CD4-positive, alpha-beta memory T cell (primary cell): ENCODE results near the gene MFN1. TPM values are rescaled to one million over a fixed set of nuclear protein-coding genes. Genes with fewer than 3 reads are reported as not detected.
A peak's percentile ranks its signal among the peaks of the same experiment; 100 is the strongest.

Experiments used
- CTCF ChIA-PET: fragments of 350-600 bp; sonication (Branson Sonifier 250); formaldehyde crosslinking; loops from one replicate; lab custom pipeline; 2021; ENCODE audit warnings: inconsistent platforms; ENCODE audit not compliant: partially characterized antibody; lab: Charles Lee
- POLR2A ChIA-PET: fragments of 350-600 bp; sonication (Branson Sonifier 250); formaldehyde crosslinking; loops from one replicate; lab custom pipeline; 2021; ENCODE audit not compliant: partially characterized antibody; lab: Charles Lee
- DNase-seq, 5 donors: peaks; one replicate each; pipeline versions ENCODE4 v3.0.0 to v3.0.0-alpha.2; 2020 to 2022; ENCODE audit warnings: mixed read lengths in 1 of 5
- H3K27ac ChIP-seq: one replicate; pipeline ENCODE4 v1.7.0; 2013; ENCODE audit warnings: low read depth, low read length
- H3K27me3 ChIP-seq: 2 replicates; pipeline ENCODE4 v1.7.0; 2013; ENCODE audit warnings: mild to moderate bottlenecking, low read length, moderate library complexity; ENCODE audit not compliant: insufficient read depth
- H3K36me3 ChIP-seq: 2 replicates; pipeline ENCODE4 v1.7.0; 2013; ENCODE audit warnings: mild to moderate bottlenecking, low read length, moderate library complexity; ENCODE audit not compliant: insufficient read depth
- H3K4me1 ChIP-seq: 2 replicates; pipeline ENCODE4 v1.7.0; 2013; ENCODE audit warnings: mild to moderate bottlenecking, low read length, moderate library complexity; ENCODE audit not compliant: insufficient read depth
- H3K4me3 ChIP-seq, 2 donors: one replicate each; pipeline ENCODE4 v1.7.0; 2013; ENCODE audit warnings: low read length in 2 of 2, mild to moderate bottlenecking in 1 of 2
- H3K9me3 ChIP-seq, 2 donors: one replicate each; pipeline ENCODE4 v1.7.0; 2013; ENCODE audit warnings: low read length in 2 of 2, control low read depth in 1 of 2; ENCODE audit not compliant: control insufficient read depth in 1 of 2
- H3K27ac Mint-ChIP-seq, 7 donors: one replicate each; pipeline ENCODE4 v1.8.0; 2020 to 2021; ENCODE audit warnings: mixed read lengths in 7 of 7, mild to moderate bottlenecking in 6 of 7, inconsistent platforms in 3 of 7, moderate library complexity in 3 of 7
- H3K27me3 Mint-ChIP-seq, 2 donors: one replicate each; pipeline ENCODE4 v1.8.0; 2020 to 2021; ENCODE audit warnings: mixed read lengths in 2 of 2
- H3K36me3 Mint-ChIP-seq, 2 donors: one replicate each; pipeline ENCODE4 v1.8.0; 2020 to 2021; ENCODE audit warnings: mixed read lengths in 2 of 2, inconsistent platforms in 1 of 2, mild to moderate bottlenecking in 1 of 2
- H3K4me1 Mint-ChIP-seq, 4 donors: one replicate each; pipeline ENCODE4 v1.8.0; 2020 to 2021; ENCODE audit warnings: mixed read lengths in 4 of 4, mild to moderate bottlenecking in 1 of 4
- H3K4me3 Mint-ChIP-seq, 8 donors: one replicate each; pipeline ENCODE4 v1.8.0; 2020 to 2021; ENCODE audit warnings: mixed read lengths in 8 of 8, mild to moderate bottlenecking in 7 of 8, moderate library complexity in 6 of 8, inconsistent platforms in 3 of 8
- H3K9me3 Mint-ChIP-seq, 8 donors: one replicate each; pipeline ENCODE4 v1.8.0; 2020 to 2021; ENCODE audit warnings: mixed read lengths in 8 of 8, mild to moderate bottlenecking in 5 of 8, inconsistent platforms in 3 of 8, moderate library complexity in 1 of 8
- intact Hi-C: fragments of 100-400 bp; cut with micrococcal nuclease; formaldehyde crosslinking; loops from one replicate; pipeline ENCODE4 v1.15.1; 2023
- polyA plus RNA-seq, 2 donors: library from polyadenylated mRNA; unstranded; fragments of 300-500 nt; fragmentation: Illumina TruSeq; gene quantifications; one replicate each; pipeline ENCODE4 v1.2.3, GENCODE V29; 2021
- total RNA-seq, 2 experiments: library from RNA; stranded (reverse); gene quantifications; one replicate each; pipeline ENCODE4 v1.2.3, GENCODE V29; 2021

The MFN1 gene
- total RNA-seq: 10 to 100 TPM; 52.0 to 58.3 TPM
- polyA plus RNA-seq: 10 to 100 TPM in 1 of 2 donors, 1 to 10 TPM in 1; 8.3 to 13.3 TPM

- peak within 1 kb of the TSS; percentile 72 for H3K27ac ChIP-seq
- ChIA-PET CTCF (interaction anchor here (0.9 to 1.7 kb wide), 4 partner anchors 22 to 332 kb away, joined by 3 to 10 read pairs (median 3); no protein-coding TSS in a partner anchor), POLR2A (interaction anchor here (0.7 to 3.1 kb wide), 10 partner anchors 8 to 1254 kb away, joined by 3 to 33 read pairs (median 4); partner anchors contain the start of genes PIK3CA and ZNF639)
Observed at GRCh38 chr3:179347345-179348194, at the start of gene MFN1. Gene MFN1, plus strand, starts transcription at chr3:179347709. Its CDS starts 1,143 bp downstream, at chr3:179348852.

GRCh38 chr3:179297971-179298725 lies 49.4 kb upstream of the MFN1 start:
- no peak overlapping the region for H3K27ac Mint-ChIP-seq
- CTCF ChIA-PET: no interaction called here
- H3K36me3 Mint-ChIP-seq: no peaks in the 10 kb centered on the region
- no peaks in the 10 kb centered on the region for H3K36me3 ChIP-seq
- DNase-seq: no peak
- H3K27me3 ChIP-seq: no peaks in the 10 kb centered on the region
- peaks cover 3 to 9% of the 10 kb centered on the region in 2 donors for H3K27me3 Mint-ChIP-seq
- no peak overlapping the region for H3K4me3 Mint-ChIP-seq
- H3K9me3 ChIP-seq: no peaks in the 10 kb centered on the region
- H3K4me1 Mint-ChIP-seq: no peaks in the 10 kb centered on the region
- intact Hi-C loops: no loop called here
- no peak overlapping the region for H3K27ac ChIP-seq
- no peak overlapping the region for H3K4me3 ChIP-seq
- H3K4me1 ChIP-seq: no peaks in the 10 kb centered on the region
- peaks cover 0 to 5% (median 1%) of the 10 kb centered on the region in 8 donors for H3K9me3 Mint-ChIP-seq
- POLR2A ChIA-PET: no interaction called here

More at GRCh38 chr3:179347345-179348194, at the start of gene MFN1:
- Mint-ChIP-seq H3K36me3 (peaks cover 19 to 32% of the 10 kb centered on the region in 2 donors), H3K27me3 (no peaks in the 10 kb centered on the region), H3K9me3 (no peaks in the 10 kb centered on the region), H3K4me1 (peaks cover 16 to 31% (median 24%) of the 10 kb centered on the region in 4 donors), H3K27ac (peak within 1 kb of the TSS; percentile 86 to 99 (median 95)), H3K4me3 (peak within 1 kb of the TSS; percentile 93 to 100 (median 98))
- Histone ChIP-seq H3K36me3 (peaks cover 15% of the 10 kb centered on the region), H3K27me3 (no peaks in the 10 kb centered on the region), H3K9me3 (no peaks in the 10 kb centered on the region), H3K4me3 (peak within 1 kb of the TSS; percentile 92 to 97), H3K4me1 (peaks cover 21% of the 10 kb centered on the region)
- intact Hi-C loops: loop anchor here (1.0 kb wide), 3 partner anchors 24 to 257 kb away; partner anchors contain the start of genes MRPL47, NDUFB5 and ZNF639
- DNase-seq: peak; percentile 86 to 94 (median 89)

GRCh38 chr3:179299316-179299715 lies 48.2 kb upstream of the MFN1 start:
- DNase-seq: no peak
- no peak overlapping the region for H3K27ac Mint-ChIP-seq
- CTCF ChIA-PET: no interaction called here

GRCh38 chr3:179299999-179300613 lies 47.4 kb upstream of the MFN1 start:
- peaks cover 3 to 7% of the 10 kb centered on the region in 2 donors for H3K27me3 Mint-ChIP-seq
- Histone ChIP-seq H3K9me3 (no peaks in the 10 kb centered on the region), H3K4me1 (no peaks in the 10 kb centered on the region), H3K27me3 (no peaks in the 10 kb centered on the region), H3K4me3 (no peak overlapping the region), H3K27ac (no peak overlapping the region), H3K36me3 (no peaks in the 10 kb centered on the region)
- CTCF ChIA-PET: no interaction called here
- no peaks in the 10 kb centered on the region for H3K36me3 Mint-ChIP-seq
- POLR2A ChIA-PET: no interaction called here
- intact Hi-C loops: no loop called here
- H3K9me3 Mint-ChIP-seq: peaks cover 0 to 5% (median 1%) of the 10 kb centered on the region in 8 donors
- DNase-seq: no peak
- no peak overlapping the region for H3K4me3 Mint-ChIP-seq
- H3K27ac Mint-ChIP-seq: peak overlapping the region in 2 of 7 donors; percentile 30 to 50
- no peaks in the 10 kb centered on the region for H3K4me1 Mint-ChIP-seq

More at GRCh38 chr3:179299316-179299715, 48.2 kb upstream of the MFN1 start:
- H3K9me3 Mint-ChIP-seq: peaks cover 0 to 5% (median 1%) of the 10 kb centered on the region in 8 donors
- no peaks in the 10 kb centered on the region for H3K36me3 Mint-ChIP-seq
- Histone ChIP-seq H3K4me3 (no peak overlapping the region), H3K27me3 (no peaks in the 10 kb centered on the region), H3K36me3 (no peaks in the 10 kb centered on the region), H3K9me3 (no peaks in the 10 kb centered on the region), H3K27ac (no peak overlapping the region), H3K4me1 (no peaks in the 10 kb centered on the region)
- H3K4me1 Mint-ChIP-seq: no peaks in the 10 kb centered on the region
- H3K27me3 Mint-ChIP-seq: peaks cover 3 to 7% of the 10 kb centered on the region in 2 donors
- intact Hi-C loops: no loop called here
- POLR2A ChIA-PET: no interaction called here
- H3K4me3 Mint-ChIP-seq: no peak overlapping the region

GRCh38 chr3:179301645-179302044 lies 45.9 kb upstream of the MFN1 start:
- no peak overlapping the region for H3K4me3 Mint-ChIP-seq
- H3K27ac Mint-ChIP-seq: peak overlapping the region in 1 of 7 donors; percentile 36
- no peaks in the 10 kb centered on the region for H3K36me3 Mint-ChIP-seq
- H3K27me3 Mint-ChIP-seq: peaks cover 3 to 4% of the 10 kb centered on the region in 2 donors
- no peak overlapping the region for H3K4me3 ChIP-seq
- no peak overlapping the region for H3K27ac ChIP-seq
- H3K4me1 ChIP-seq: no peaks in the 10 kb centered on the region
- H3K36me3 ChIP-seq: no peaks in the 10 kb centered on the region
- ChIA-PET CTCF (interaction anchor here (0.8 kb wide), 1 partner anchor 14 kb away, joined by 3 read pairs; no protein-coding TSS in a partner anchor), POLR2A (no interaction called here)
- DNase-seq: no peak
- peaks cover 0 to 5% (median under 1%) of the 10 kb centered on the region in 8 donors for H3K9me3 Mint-ChIP-seq
- no peaks in the 10 kb centered on the region for H3K27me3 ChIP-seq
- H3K4me1 Mint-ChIP-seq: no peaks in the 10 kb centered on the region
- intact Hi-C loops: no loop called here
- H3K9me3 ChIP-seq: no peaks in the 10 kb centered on the region

GRCh38 chr3:179302111-179302510 lies 45.4 kb upstream of the MFN1 start:
- peaks cover 0 to 2% of the 10 kb centered on the region in 2 donors for H3K27me3 Mint-ChIP-seq
- H3K36me3 Mint-ChIP-seq: no peaks in the 10 kb centered on the region
- Histone ChIP-seq H3K27me3 (no peaks in the 10 kb centered on the region), H3K9me3 (no peaks in the 10 kb centered on the region), H3K4me1 (no peaks in the 10 kb centered on the region), H3K36me3 (no peaks in the 10 kb centered on the region), H3K4me3 (no peak overlapping the region), H3K27ac (no peak overlapping the region)
- no peak for DNase-seq
- intact Hi-C loops: no loop called here
- no peaks in the 10 kb centered on the region for H3K4me1 Mint-ChIP-seq
- no peak overlapping the region for H3K4me3 Mint-ChIP-seq
- ChIA-PET POLR2A (no interaction called here), CTCF (interaction anchor here (0.8 kb wide), 1 partner anchor 14 kb away, joined by 3 read pairs; no protein-coding TSS in a partner anchor)
- no peak overlapping the region for H3K27ac Mint-ChIP-seq
- peaks cover 0 to 5% (median 0%) of the 10 kb centered on the region in 8 donors for H3K9me3 Mint-ChIP-seq
